Parathyroid adenoma (tissue), 2 donors: ENCODE data around the gene KANSL1.

Experiments
- H2AFZ ChIP-seq: fragments of 300-600 bp; sonication (generic); one replicate; pipeline ENCODE4 v1.7.0; 2017; ENCODE audit warnings: antibody characterized with exemption, mild to moderate bottlenecking
- H3K27ac ChIP-seq: fragments of 300-600 bp; sonication (generic); one replicate; pipeline ENCODE4 v1.7.0; 2017
- H3K27me3 ChIP-seq: fragments of 300-600 bp; sonication (generic); one replicate; pipeline ENCODE4 v1.7.0; 2017; ENCODE audit warnings: low read length; ENCODE audit not compliant: control insufficient read depth, insufficient read depth
- H3K36me3 ChIP-seq: fragments of 300-600 bp; sonication (generic); one replicate; pipeline ENCODE4 v1.7.0; 2017; ENCODE audit warnings: low read length; ENCODE audit not compliant: control insufficient read depth, insufficient read depth
- H3K4me1 ChIP-seq: fragments of 300-600 bp; sonication (generic); one replicate; pipeline ENCODE4 v1.7.0; 2017; ENCODE audit warnings: control low read depth
- H3K4me2 ChIP-seq: fragments of 300-600 bp; sonication (generic); one replicate; pipeline ENCODE4 v1.7.0; 2017; ENCODE audit warnings: low read length
- H3K4me3 ChIP-seq: fragments of 300-600 bp; sonication (generic); one replicate; pipeline ENCODE4 v1.7.0; 2017; ENCODE audit warnings: low read depth, low read length
- H3K79me2 ChIP-seq: fragments of 300-600 bp; sonication (generic); one replicate; pipeline ENCODE4 v1.7.0; 2017; ENCODE audit warnings: control low read depth
- H3K9ac ChIP-seq: fragments of 300-600 bp; sonication (generic); one replicate; pipeline ENCODE4 v1.7.0; 2017; ENCODE audit warnings: mild to moderate bottlenecking
- H3K9me3 ChIP-seq: fragments of 300-600 bp; sonication (generic); one replicate; pipeline ENCODE4 v1.7.0; 2017; ENCODE audit warnings: low read length; ENCODE audit not compliant: control insufficient read depth
- TF ChIP-seq, protein P1 (sequence below): fragments of 300-600 bp; sonication (generic); IDR thresholded peaks from one replicate; pipeline ENCODE4 v1.7.0; 2017; ENCODE audit warnings: antibody characterized with exemption, mild to moderate bottlenecking
- donor health status: primary hyperparathyroidism.

The KANSL1 gene

DNA sequence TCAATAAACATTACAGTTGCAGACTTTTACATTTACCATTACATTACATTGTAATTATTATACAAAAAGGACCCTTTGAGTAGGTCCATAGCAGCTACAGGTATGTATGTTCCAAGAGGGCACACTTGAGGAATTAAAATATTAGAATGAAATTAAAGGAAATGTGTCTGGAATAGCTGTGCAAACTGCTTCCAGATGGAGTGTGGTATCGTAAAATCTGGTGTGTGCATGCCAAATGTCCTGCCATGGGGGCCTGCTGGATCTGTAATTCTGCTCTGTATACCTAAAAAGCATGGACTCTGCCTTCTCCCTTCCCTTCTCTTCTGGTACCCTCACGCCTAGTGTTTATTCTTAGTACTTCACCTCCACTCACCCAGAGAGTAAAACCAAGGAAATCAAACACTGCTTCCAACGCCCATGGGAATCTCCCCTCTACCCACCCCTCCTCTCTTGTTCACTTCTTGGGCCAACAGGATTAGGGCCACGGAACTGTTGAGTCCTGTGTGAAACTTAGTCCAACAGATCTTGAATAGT lies 155.4 kb downstream of the KANSL1 start:
- TF ChIP-seq, protein P1, sequence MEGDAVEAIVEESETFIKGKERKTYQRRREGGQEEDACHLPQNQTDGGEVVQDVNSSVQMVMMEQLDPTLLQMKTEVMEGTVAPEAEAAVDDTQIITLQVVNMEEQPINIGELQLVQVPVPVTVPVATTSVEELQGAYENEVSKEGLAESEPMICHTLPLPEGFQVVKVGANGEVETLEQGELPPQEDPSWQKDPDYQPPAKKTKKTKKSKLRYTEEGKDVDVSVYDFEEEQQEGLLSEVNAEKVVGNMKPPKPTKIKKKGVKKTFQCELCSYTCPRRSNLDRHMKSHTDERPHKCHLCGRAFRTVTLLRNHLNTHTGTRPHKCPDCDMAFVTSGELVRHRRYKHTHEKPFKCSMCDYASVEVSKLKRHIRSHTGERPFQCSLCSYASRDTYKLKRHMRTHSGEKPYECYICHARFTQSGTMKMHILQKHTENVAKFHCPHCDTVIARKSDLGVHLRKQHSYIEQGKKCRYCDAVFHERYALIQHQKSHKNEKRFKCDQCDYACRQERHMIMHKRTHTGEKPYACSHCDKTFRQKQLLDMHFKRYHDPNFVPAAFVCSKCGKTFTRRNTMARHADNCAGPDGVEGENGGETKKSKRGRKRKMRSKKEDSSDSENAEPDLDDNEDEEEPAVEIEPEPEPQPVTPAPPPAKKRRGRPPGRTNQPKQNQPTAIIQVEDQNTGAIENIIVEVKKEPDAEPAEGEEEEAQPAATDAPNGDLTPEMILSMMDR, result no peak
- H3K79me2 ChIP-seq, result peaks cover 3% of the 10 kb centered on the region

DNA sequence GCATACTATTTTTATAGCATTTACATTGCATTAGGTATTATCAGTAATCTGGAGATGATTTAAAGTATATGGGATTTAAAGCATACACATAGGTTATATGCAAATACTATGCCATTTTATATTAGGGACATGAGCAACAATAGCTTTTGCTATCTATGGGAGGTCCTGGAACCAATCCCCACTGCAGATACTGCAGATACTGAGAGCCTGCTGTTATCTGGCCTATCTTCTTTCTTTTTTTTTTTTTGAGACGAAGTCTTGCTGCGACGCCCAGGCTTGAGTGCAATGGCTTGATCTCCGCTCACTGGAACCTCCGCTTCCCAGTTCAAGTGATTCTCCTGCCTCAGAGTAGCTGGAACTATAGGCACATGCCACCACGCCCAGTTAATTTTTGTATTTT lies 156.7 kb downstream of the KANSL1 start:
- H2AFZ ChIP-seq, result no peak overlapping the region
- H3K9me3 ChIP-seq, result no peaks in the 10 kb centered on the region
- H3K4me3 ChIP-seq, result no peak overlapping the region
- peaks cover 3% of the 10 kb centered on the region for H3K79me2 ChIP-seq
- H3K27ac ChIP-seq, result no peak overlapping the region
- no peaks in the 10 kb centered on the region for H3K4me1 ChIP-seq
- H3K9ac ChIP-seq, result no peak overlapping the region
- no peak overlapping the region for H3K4me2 ChIP-seq
- TF ChIP-seq, protein P1, result no peak
- H3K36me3 ChIP-seq, result no peaks in the 10 kb centered on the region
- H3K27me3 ChIP-seq, result no peaks in the 10 kb centered on the region

More for the DNA sequence above, 155.4 kb downstream of the KANSL1 start:
- Histone ChIP-seq H3K9me3 (no peaks in the 10 kb centered on the region), H3K4me2 (no peak overlapping the region), H3K4me1 (no peaks in the 10 kb centered on the region), H3K4me3 (no peak overlapping the region), H2AFZ (no peak overlapping the region), H3K27ac (no peak overlapping the region), H3K9ac (no peak overlapping the region), H3K27me3 (no peaks in the 10 kb centered on the region), H3K36me3 (no peaks in the 10 kb centered on the region)

DNA sequence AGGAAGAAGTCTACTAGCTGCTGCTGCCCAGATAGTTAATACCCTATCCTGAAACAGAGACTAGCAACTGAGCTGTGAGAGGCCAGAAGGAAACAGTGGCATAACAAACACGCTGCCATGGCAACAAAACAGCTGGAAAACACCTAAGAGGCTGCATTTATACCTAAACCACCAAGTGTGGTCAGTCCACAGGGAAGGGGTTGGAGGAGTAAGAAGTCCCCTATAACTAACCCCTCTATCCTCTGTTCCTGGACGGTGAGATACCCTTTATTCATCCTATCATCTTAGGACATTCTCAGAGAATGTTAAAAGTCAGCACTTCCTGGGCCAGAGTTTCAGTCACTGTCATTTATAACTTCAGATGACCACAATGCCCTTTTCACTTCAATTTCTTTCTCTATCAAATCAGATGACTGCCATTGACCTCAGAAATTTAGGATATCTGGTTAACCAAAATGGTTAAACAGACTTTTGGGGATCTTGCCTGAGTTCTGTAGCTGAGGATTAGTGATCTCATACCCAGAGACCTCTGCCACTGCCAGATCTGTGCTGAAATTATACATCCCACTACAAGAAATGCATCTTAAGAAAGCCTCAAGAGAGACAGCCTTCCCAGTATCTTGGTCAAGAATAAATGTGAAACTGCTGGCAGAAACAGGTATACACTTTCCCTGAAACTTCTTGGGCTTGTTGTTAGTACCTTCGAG lies 158.0 kb downstream of the KANSL1 start:
- Histone ChIP-seq H3K36me3 (no peaks in the 10 kb centered on the region), H3K9ac (no peak overlapping the region), H2AFZ (no peak overlapping the region), H3K79me2 (peaks cover 3% of the 10 kb centered on the region), H3K4me3 (no peak overlapping the region), H3K4me2 (no peak overlapping the region), H3K27ac (no peak overlapping the region), H3K27me3 (no peaks in the 10 kb centered on the region), H3K4me1 (no peaks in the 10 kb centered on the region), H3K9me3 (no peaks in the 10 kb centered on the region)
- TF ChIP-seq, protein P1, result no peak

DNA sequence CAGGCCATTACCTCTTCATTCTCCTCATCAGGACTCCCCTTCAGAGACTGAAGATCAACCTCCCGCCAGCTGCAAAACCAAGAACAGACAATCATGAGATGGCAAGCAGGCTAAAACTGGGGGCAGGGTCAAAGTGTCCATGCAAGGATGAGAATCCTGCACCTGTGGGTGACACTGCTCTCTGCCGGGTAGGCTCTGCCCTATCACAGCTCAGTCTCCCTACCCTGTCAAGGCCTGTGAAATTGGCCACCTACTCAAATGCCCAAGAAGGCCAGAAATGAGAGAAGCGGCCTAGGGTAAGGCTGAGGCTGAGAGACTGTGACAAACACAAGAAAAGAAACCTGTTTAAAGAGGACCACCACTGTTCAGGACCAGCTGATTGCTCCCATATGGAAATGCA lies 159.8 kb downstream of the KANSL1 start:
- TF ChIP-seq, protein P1, result no peak
- H3K79me2 ChIP-seq, result no peaks in the 10 kb centered on the region
- H3K9me3 ChIP-seq, result no peaks in the 10 kb centered on the region
- no peak overlapping the region for H3K4me2 ChIP-seq
- H3K27ac ChIP-seq, result no peak overlapping the region
- peaks cover 6% of the 10 kb centered on the region for H3K4me1 ChIP-seq
- no peaks in the 10 kb centered on the region for H3K27me3 ChIP-seq
- H3K9ac ChIP-seq, result no peak overlapping the region
- H3K36me3 ChIP-seq, result no peaks in the 10 kb centered on the region
- no peak overlapping the region for H3K4me3 ChIP-seq
- no peak overlapping the region for H2AFZ ChIP-seq

DNA sequence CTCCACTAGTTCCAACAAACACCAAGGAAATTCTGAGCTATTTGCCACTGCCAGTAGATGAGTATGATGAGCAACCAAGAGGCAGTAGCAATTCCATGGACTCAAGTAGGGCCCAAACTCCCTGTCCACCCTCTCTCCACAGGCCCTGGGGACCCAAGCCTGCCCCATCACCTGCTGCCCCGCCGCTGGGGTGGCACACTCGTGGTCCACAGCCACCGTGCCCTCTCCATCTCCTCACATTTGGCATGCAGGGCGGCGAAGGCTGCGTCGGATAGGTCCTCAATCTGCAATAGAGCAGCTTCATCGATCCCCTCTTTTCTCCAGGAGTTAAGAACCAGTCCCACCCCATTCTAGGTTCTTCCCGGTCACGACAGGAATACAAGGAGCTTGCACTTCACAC lies 160.3 kb downstream of the KANSL1 start:
- Histone ChIP-seq H3K9me3 (no peaks in the 10 kb centered on the region), H3K4me1 (peaks cover 6% of the 10 kb centered on the region), H2AFZ (no peak overlapping the region), H3K79me2 (no peaks in the 10 kb centered on the region), H3K27ac (no peak overlapping the region), H3K36me3 (no peaks in the 10 kb centered on the region), H3K4me3 (no peak overlapping the region), H3K27me3 (no peaks in the 10 kb centered on the region), H3K4me2 (no peak overlapping the region), H3K9ac (no peak overlapping the region)
- TF ChIP-seq, protein P1, result no peak
